ENCODE measurements around the gene CCDC126. TPM values are rescaled to one million over a fixed set of nuclear protein-coding genes. Genes with fewer than 3 reads are reported as not detected.

Gene CCDC126
- total RNA-seq, 2 donors from 2014 or later, result 9.4 to 14.7 TPM

DNA sequence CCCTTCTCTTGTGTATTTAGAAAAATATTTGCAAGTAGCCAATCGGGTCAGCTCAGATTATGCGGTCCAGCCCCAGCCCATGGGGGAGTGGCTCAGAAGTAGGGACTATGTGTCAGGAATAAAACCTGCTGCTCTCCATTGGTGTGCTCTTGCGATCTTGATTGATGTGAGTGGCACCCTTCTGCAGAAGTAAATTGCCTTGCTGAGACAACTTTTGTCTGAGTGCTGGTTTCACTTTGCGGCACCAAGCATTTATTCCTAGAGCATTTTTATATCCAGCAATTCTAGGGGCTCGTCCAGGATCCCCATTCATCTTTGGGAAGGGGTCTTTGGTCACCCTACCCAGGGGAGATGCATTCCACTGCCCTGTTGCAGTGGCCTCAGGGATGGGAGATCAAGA is 56.8 kb downstream of the CCDC126 start:
- Mint-ChIP-seq H3K27ac (no peak overlapping the region), H3K4me1 (no peaks in the 10 kb centered on the region), H3K36me3 (ENCODE audit: low read depth) (peaks cover 12% of the 10 kb centered on the region), H3K27me3 (ENCODE audit: insufficient read depth) (no peaks in the 10 kb centered on the region), H3K4me3 (no peak overlapping the region), H3K9me3 (peaks cover 41% of the 10 kb centered on the region)
- DNase-seq, result no peak
- Histone ChIP-seq H3K9ac (ENCODE audit: extremely low read depth, low read length, poor library complexity, severe bottlenecking) (no peak overlapping the region), H3K9me3 (ENCODE audit: control insufficient read depth, low read length) (peaks cover 39% of the 10 kb centered on the region), H3K4me1 (ENCODE audit: control insufficient read depth, insufficient read depth, low read length) (no peaks in the 10 kb centered on the region), H3K27me3 (ENCODE audit: control insufficient read depth, insufficient read depth, low read length, poor library complexity, severe bottlenecking) (no peaks in the 10 kb centered on the region), H3K36me3 (ENCODE audit: control insufficient read depth, insufficient read depth, low read length) (no peaks in the 10 kb centered on the region), H3K4me3 (ENCODE audit: low read length) (peak overlapping the region; percentile 29), H3K27ac (ENCODE audit: low read depth, low read length) (no peak overlapping the region)
- TF ChIP-seq, protein P1, sequence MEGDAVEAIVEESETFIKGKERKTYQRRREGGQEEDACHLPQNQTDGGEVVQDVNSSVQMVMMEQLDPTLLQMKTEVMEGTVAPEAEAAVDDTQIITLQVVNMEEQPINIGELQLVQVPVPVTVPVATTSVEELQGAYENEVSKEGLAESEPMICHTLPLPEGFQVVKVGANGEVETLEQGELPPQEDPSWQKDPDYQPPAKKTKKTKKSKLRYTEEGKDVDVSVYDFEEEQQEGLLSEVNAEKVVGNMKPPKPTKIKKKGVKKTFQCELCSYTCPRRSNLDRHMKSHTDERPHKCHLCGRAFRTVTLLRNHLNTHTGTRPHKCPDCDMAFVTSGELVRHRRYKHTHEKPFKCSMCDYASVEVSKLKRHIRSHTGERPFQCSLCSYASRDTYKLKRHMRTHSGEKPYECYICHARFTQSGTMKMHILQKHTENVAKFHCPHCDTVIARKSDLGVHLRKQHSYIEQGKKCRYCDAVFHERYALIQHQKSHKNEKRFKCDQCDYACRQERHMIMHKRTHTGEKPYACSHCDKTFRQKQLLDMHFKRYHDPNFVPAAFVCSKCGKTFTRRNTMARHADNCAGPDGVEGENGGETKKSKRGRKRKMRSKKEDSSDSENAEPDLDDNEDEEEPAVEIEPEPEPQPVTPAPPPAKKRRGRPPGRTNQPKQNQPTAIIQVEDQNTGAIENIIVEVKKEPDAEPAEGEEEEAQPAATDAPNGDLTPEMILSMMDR (conservative IDR thresholded peaks at IDR 0.05), result no peak
- 92 to 93% methylated on average over 5 of the region's 5 CpGs for WGBS, 2 experiments (ENCODE audit: insufficient coverage in 1 of 2, insufficient read length in 1 of 2)

DNA sequence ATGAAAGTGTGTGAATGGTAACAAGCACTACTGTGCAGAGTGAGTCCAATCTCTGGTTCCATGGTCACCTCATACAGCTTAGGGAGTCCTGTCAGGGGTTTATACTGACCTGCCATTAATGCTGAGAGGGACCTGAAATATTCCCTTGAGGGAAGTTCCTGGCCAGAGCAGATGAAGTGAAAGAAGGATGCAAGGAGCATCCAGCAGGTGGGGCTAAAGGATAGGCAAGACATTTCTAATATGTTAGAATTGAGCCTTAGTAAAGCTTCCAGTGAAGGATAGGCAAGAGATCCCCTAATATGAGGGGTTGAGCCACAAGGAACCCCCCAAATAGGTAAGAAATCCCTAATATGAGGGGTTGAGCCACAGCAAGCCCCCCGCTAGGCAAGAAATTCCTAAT is 57.3 kb downstream of the CCDC126 start:
- Histone ChIP-seq H3K9ac (ENCODE audit: extremely low read depth, low read length, poor library complexity, severe bottlenecking) (no peak overlapping the region), H3K4me1 (ENCODE audit: control insufficient read depth, insufficient read depth, low read length) (no peaks in the 10 kb centered on the region), H3K27ac (ENCODE audit: low read depth, low read length) (no peak overlapping the region), H3K4me3 (ENCODE audit: low read length) (peak overlapping the region; percentile 29), H3K27me3 (ENCODE audit: control insufficient read depth, insufficient read depth, low read length, poor library complexity, severe bottlenecking) (no peaks in the 10 kb centered on the region), H3K9me3 (ENCODE audit: control insufficient read depth, low read length) (peaks cover 41% of the 10 kb centered on the region), H3K36me3 (ENCODE audit: control insufficient read depth, insufficient read depth, low read length) (no peaks in the 10 kb centered on the region)
- no peak overlapping the region for H3K4me3 Mint-ChIP-seq
- 9% methylated on average over 1 of the region's 1 CpG; no CpG with 5 or more reads in 1 of the 2 experiments for WGBS, 2 experiments (ENCODE audit: insufficient coverage in 1 of 2, insufficient read length in 1 of 2)
- peaks cover 44% of the 10 kb centered on the region for H3K9me3 Mint-ChIP-seq
- TF ChIP-seq, protein P1 (conservative IDR thresholded peaks at IDR 0.05), result peak; percentile 78
- DNase-seq, result peak; percentile 88
- no peaks in the 10 kb centered on the region for H3K27me3 Mint-ChIP-seq (ENCODE audit: insufficient read depth)
- no peaks in the 10 kb centered on the region for H3K4me1 Mint-ChIP-seq
- H3K27ac Mint-ChIP-seq, result no peak overlapping the region
- peaks cover 12% of the 10 kb centered on the region for H3K36me3 Mint-ChIP-seq (ENCODE audit: low read depth)

DNA sequence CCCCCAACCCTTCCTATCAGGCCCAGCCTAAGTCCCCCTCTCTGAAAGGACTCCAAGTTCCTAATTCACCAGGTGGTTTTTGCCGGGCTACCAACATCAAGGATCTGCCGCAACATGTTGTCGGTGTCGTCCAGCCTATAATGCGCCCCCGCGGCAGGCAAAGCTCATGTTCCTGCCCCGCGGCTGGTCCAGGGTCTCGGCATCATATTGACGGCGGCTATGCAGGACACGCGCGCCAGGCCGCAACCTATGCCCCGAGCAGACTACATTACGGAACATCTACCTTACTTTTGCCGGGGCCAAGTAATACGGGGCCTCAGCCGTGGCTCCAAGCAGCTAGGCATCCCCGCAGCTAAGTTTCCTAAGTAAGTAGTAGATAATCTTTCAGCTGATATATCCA is 58.3 kb downstream of the CCDC126 start:
- Histone ChIP-seq H3K27me3 (ENCODE audit: control insufficient read depth, insufficient read depth, low read length, poor library complexity, severe bottlenecking) (no peaks in the 10 kb centered on the region), H3K9ac (ENCODE audit: extremely low read depth, low read length, poor library complexity, severe bottlenecking) (no peak overlapping the region), H3K4me1 (ENCODE audit: control insufficient read depth, insufficient read depth, low read length) (no peaks in the 10 kb centered on the region), H3K4me3 (ENCODE audit: low read length) (no peak overlapping the region), H3K9me3 (ENCODE audit: control insufficient read depth, low read length) (peaks cover 43% of the 10 kb centered on the region), H3K27ac (ENCODE audit: low read depth, low read length) (no peak overlapping the region), H3K36me3 (ENCODE audit: control insufficient read depth, insufficient read depth, low read length) (no peaks in the 10 kb centered on the region)
- H3K27me3 Mint-ChIP-seq (ENCODE audit: insufficient read depth), result no peaks in the 10 kb centered on the region
- TF ChIP-seq, protein P1 (conservative IDR thresholded peaks at IDR 0.05), result no peak
- no peaks in the 10 kb centered on the region for H3K4me1 Mint-ChIP-seq
- WGBS, 2 experiments (ENCODE audit: insufficient coverage in 1 of 2, insufficient read length in 1 of 2), result 96 to 99% methylated on average over 11 to 22 of the region's 22 CpGs
- peaks cover 12% of the 10 kb centered on the region for H3K36me3 Mint-ChIP-seq (ENCODE audit: low read depth)
- no peak overlapping the region for H3K27ac Mint-ChIP-seq
- DNase-seq, result no peak
- no peak overlapping the region for H3K4me3 Mint-ChIP-seq
- peaks cover 46% of the 10 kb centered on the region for H3K9me3 Mint-ChIP-seq

All from endodermal cell (in vitro differentiated cells).